ENCODE results near the gene VCAN.

Gene VCAN

DNA sequence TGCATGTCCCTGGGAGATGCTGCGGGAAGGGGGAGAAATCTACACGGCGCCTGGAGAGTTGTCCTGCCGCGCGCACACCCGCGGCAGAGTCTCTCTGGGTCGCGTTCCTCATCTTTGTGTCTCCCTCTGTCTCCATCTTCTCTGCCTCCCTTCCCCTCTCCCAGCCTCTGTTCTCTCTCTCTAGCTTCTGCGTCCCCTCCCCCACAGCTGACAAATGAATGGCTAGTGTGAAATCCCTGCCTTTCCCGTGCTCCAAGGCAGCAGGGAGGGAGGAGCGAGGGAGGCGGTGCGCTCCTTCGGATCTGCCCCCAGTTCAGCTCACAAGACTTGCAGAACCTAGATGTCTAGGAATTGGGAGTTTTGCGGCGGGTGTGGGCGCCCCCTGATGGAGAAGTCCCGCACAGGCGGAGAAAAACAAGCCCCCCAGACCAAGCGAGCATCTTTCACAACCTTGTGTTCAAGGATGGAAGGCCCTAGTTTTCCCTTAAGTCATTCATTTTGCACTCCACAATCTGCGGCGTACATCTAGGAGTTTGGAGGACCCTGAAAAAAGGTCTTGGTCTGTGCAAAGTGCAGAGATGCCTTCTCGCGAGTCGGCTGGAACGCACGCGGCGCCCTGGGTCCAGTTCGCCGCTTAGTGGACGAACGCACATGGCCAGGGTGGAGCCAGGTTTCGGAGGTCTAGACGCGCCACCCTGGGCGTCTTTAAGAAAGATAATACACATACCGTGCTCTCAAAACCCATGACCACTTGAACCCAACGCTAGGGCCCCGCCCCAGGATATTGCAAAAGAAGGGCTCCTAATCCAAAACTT, 2.0 kb downstream of the VCAN start (continued):
- TF ChIP-seq, protein P1, sequence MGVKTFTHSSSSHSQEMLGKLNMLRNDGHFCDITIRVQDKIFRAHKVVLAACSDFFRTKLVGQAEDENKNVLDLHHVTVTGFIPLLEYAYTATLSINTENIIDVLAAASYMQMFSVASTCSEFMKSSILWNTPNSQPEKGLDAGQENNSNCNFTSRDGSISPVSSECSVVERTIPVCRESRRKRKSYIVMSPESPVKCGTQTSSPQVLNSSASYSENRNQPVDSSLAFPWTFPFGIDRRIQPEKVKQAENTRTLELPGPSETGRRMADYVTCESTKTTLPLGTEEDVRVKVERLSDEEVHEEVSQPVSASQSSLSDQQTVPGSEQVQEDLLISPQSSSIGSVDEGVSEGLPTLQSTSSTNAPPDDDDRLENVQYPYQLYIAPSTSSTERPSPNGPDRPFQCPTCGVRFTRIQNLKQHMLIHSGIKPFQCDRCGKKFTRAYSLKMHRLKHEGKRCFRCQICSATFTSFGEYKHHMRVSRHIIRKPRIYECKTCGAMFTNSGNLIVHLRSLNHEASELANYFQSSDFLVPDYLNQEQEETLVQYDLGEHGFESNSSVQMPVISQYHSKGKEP (tag by site-specific recombination; IDR thresholded peaks at IDR 0.05) = peak; percentile 7; the same call in 1 of the 2 replicates
- TF ChIP-seq RBAK (tag by site-specific recombination; IDR thresholded peaks at IDR 0.05) (no peak), FEZF1 (tag by site-specific recombination; IDR thresholded peaks at IDR 0.05) (peak; percentile 52), ZNF112 (tag by site-specific recombination; IDR thresholded peaks at IDR 0.05) (no peak), ZBTB1 (tag by site-specific recombination; IDR thresholded peaks at IDR 0.05) (no peak; the same call in 1 of the 2 replicates), ZFHX2 (tag by site-specific recombination; conservative IDR thresholded peaks at IDR 0.05) (no peak; the same call in none of the 2 replicates), ZNF776 (tag by site-specific recombination; IDR thresholded peaks at IDR 0.05; ENCODE audit: borderline replicate concordance) (no peak), ZNF341 (tag by site-specific recombination; IDR thresholded peaks at IDR 0.05; ENCODE audit: low read depth) (peak; percentile 94), ZBTB21 (tag by site-specific recombination; IDR thresholded peaks at IDR 0.05) (no peak), ZNF660 (tag by site-specific recombination; IDR thresholded peaks at IDR 0.05) (no peak; the same call in none of the 2 replicates), ZSCAN16 (tag by site-specific recombination; IDR thresholded peaks at IDR 0.05) (no peak), ZSCAN30 (tag by site-specific recombination; IDR thresholded peaks at IDR 0.05) (peak; percentile 74), ZNF155 (tag by site-specific recombination; IDR thresholded peaks at IDR 0.05) (no peak), BCL11A (tag by site-specific recombination; IDR thresholded peaks at IDR 0.05; ENCODE audit: low read depth) (peak; percentile 55; the same call in 1 of the 2 replicates), ZNF654 (tag by site-specific recombination; IDR thresholded peaks at IDR 0.05; ENCODE audit: low read depth) (peak; percentile 77), ZNF837 (tag by site-specific recombination; IDR thresholded peaks at IDR 0.05) (no peak), ZNF658 (tag by site-specific recombination; IDR thresholded peaks at IDR 0.05) (no peak), GLIS1 (tag by site-specific recombination; IDR thresholded peaks at IDR 0.05) (no peak), ZNF24 (tag by site-specific recombination; IDR thresholded peaks at IDR 0.05) (peak; percentile 81), ZNF302 (tag by site-specific recombination; IDR thresholded peaks at IDR 0.05; ENCODE audit: low read depth) (no peak), ZNF223 (tag by site-specific recombination; IDR thresholded peaks at IDR 0.05) (no peak), ZFP41 (tag by site-specific recombination; IDR thresholded peaks at IDR 0.05; ENCODE audit: borderline replicate concordance) (no peak)
- TF ChIP-seq, protein P2, sequence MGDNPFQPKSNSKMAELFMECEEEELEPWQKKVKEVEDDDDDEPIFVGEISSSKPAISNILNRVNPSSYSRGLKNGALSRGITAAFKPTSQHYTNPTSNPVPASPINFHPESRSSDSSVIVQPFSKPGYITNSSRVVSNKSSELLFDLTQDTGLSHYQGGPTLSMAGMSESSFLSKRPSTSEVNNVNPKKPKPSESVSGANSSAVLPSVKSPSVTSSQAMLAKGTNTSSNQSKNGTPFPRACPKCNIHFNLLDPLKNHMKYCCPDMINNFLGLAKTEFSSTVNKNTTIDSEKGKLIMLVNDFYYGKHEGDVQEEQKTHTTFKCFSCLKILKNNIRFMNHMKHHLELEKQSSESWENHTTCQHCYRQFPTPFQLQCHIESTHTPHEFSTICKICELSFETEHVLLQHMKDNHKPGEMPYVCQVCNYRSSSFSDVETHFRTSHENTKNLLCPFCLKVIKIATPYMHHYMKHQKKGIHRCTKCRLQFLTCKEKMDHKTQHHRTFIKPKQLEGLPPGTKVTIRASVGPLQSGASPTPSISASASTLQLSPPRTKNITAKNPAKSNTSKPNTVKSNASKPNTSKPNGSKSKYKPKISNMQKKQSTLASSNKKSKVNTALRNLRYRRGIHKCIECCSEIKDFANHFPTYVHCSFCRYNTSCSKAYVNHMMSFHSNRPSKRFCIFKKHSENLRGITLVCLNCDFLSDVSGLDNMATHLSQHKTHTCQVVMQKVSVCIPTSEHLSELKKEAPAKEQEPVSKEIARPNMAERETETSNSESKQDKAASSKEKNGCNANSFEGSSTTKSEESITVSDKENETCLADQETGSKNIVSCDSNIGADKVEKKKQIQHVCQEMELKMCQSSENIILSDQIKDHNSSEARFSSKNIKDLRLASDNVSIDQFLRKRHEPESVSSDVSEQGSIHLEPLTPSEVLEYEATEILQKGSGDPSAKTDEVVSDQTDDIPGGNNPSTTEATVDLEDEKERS (tag by site-specific recombination; IDR thresholded peaks at IDR 0.05) = no peak
- TF ChIP-seq, protein P3, sequence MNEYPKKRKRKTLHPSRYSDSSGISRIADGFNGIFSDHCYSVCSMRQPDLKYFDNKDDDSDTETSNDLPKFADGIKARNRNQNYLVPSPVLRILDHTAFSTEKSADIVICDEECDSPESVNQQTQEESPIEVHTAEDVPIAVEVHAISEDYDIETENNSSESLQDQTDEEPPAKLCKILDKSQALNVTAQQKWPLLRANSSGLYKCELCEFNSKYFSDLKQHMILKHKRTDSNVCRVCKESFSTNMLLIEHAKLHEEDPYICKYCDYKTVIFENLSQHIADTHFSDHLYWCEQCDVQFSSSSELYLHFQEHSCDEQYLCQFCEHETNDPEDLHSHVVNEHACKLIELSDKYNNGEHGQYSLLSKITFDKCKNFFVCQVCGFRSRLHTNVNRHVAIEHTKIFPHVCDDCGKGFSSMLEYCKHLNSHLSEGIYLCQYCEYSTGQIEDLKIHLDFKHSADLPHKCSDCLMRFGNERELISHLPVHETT (tag by site-specific recombination; IDR thresholded peaks at IDR 0.05) = peak; percentile 54
- TF ChIP-seq, protein P4, sequence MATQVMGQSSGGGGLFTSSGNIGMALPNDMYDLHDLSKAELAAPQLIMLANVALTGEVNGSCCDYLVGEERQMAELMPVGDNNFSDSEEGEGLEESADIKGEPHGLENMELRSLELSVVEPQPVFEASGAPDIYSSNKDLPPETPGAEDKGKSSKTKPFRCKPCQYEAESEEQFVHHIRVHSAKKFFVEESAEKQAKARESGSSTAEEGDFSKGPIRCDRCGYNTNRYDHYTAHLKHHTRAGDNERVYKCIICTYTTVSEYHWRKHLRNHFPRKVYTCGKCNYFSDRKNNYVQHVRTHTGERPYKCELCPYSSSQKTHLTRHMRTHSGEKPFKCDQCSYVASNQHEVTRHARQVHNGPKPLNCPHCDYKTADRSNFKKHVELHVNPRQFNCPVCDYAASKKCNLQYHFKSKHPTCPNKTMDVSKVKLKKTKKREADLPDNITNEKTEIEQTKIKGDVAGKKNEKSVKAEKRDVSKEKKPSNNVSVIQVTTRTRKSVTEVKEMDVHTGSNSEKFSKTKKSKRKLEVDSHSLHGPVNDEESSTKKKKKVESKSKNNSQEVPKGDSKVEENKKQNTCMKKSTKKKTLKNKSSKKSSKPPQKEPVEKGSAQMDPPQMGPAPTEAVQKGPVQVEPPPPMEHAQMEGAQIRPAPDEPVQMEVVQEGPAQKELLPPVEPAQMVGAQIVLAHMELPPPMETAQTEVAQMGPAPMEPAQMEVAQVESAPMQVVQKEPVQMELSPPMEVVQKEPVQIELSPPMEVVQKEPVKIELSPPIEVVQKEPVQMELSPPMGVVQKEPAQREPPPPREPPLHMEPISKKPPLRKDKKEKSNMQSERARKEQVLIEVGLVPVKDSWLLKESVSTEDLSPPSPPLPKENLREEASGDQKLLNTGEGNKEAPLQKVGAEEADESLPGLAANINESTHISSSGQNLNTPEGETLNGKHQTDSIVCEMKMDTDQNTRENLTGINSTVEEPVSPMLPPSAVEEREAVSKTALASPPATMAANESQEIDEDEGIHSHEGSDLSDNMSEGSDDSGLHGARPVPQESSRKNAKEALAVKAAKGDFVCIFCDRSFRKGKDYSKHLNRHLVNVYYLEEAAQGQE (tag by site-specific recombination; IDR thresholded peaks at IDR 0.05) = peak; percentile 15; the same call in 1 of the 2 replicates
- TF ChIP-seq, protein P5, sequence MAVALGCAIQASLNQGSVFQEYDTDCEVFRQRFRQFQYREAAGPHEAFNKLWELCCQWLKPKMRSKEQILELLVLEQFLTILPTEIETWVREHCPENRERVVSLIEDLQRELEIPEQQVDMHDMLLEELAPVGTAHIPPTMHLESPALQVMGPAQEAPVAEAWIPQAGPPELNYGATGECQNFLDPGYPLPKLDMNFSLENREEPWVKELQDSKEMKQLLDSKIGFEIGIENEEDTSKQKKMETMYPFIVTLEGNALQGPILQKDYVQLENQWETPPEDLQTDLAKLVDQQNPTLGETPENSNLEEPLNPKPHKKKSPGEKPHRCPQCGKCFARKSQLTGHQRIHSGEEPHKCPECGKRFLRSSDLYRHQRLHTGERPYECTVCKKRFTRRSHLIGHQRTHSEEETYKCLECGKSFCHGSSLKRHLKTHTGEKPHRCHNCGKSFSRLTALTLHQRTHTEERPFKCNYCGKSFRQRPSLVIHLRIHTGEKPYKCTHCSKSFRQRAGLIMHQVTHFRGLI (tag by site-specific recombination; IDR thresholded peaks at IDR 0.05) = no peak
- TF ChIP-seq, protein P6, sequence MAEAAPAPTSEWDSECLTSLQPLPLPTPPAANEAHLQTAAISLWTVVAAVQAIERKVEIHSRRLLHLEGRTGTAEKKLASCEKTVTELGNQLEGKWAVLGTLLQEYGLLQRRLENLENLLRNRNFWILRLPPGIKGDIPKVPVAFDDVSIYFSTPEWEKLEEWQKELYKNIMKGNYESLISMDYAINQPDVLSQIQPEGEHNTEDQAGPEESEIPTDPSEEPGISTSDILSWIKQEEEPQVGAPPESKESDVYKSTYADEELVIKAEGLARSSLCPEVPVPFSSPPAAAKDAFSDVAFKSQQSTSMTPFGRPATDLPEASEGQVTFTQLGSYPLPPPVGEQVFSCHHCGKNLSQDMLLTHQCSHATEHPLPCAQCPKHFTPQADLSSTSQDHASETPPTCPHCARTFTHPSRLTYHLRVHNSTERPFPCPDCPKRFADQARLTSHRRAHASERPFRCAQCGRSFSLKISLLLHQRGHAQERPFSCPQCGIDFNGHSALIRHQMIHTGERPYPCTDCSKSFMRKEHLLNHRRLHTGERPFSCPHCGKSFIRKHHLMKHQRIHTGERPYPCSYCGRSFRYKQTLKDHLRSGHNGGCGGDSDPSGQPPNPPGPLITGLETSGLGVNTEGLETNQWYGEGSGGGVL (tag by site-specific recombination; IDR thresholded peaks at IDR 0.05) = peak; percentile 66; the same call in 1 of the 2 replicates

Data from HEK293 (cell line).